HG03439 (cell line): Measurements from ENCODE around the gene CLTCL1.

Source experiments
- ATAC-seq: cut with Tn5 transposase; IDR thresholded peaks from one replicate; pipeline ENCODE4 v1.9.1; 2021; ENCODE audit warnings: mild to moderate bottlenecking, moderate library complexity; ENCODE audit not compliant: unreplicated experiment

Gene CLTCL1

GRCh38 chr22:19134874-19135273, 156.6 kb downstream of the CLTCL1 start:
- ATAC-seq: no peak

DNA sequence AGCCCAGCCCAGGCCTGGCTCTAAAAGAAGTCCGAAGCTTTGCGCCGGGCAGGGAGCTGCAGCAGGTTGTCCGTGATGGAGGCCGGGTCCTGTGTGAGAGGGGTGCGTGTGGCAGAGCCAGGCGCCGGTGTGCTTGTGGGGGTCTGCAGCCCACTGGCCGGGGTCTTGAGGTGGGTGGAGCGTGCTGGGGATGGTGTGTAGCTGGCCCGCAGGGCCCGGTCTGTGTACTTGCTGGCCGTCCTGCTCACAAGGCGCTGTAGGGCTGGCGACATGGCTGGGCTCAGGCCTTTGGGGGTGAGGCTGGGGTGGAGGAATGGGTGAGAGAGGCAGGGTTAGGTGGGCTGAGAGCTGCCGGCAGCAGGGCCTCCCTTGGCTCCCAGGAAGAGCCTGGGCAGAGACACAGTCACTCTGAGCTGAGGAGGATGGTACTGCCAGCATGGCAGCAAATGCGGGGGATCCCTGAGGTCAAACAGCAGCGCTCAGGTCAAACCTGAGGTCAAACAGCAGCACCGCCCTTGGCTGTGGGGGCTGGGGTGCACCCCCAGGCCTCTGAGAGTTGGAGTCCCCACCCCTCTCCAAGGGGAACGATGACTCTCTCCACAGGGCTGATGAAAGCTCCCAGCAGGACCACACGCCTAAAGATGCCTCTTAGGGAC, 157.2 kb downstream of the CLTCL1 start:
- ATAC-seq: no peak

- ATAC-seq: no peak
Observed at GRCh38 chr22:19133561-19133960, 158.0 kb downstream of the CLTCL1 start.

- no peak for ATAC-seq
Observed at GRCh38 chr22:19132693-19133400, 158.7 kb downstream of the CLTCL1 start.

GRCh38 chr22:19132153-19132552, 159.4 kb downstream of the CLTCL1 start:
- ATAC-seq: no peak

GRCh38 chr22:19131685-19132015, 159.9 kb downstream of the CLTCL1 start:
- no peak for ATAC-seq

GRCh38 chr22:19130959-19131684, 160.4 kb downstream of the CLTCL1 start, which contains the start of gene TSSK2:
TSS of gene TSSK2 (plus strand) at chr22:19131308. CDS start at chr22:19131400, 92 bp downstream.
- no peak for ATAC-seq

- no peak for ATAC-seq
Observed at GRCh38 chr22:19129871-19130270, 161.6 kb downstream of the CLTCL1 start.
